GM12878 (cell line): ENCODE data around the gene CNDP1. TPM values are rescaled to one million over a fixed set of nuclear protein-coding genes. Genes with fewer than 3 reads are reported as not detected.

Experiments
- ATAC-seq: fragments of 200-7000 bp; cut with Tn5 transposase; 3 replicates; pipeline ENCODE4 v1.9.1; 2020; ENCODE audit warnings: mild to moderate bottlenecking, moderate library complexity
- BruUV-seq: library from RNA; stranded (reverse); fragments of 400-500 nt; replicated peaks from 2 replicates; lab custom pipeline; 2021; lab: Mats Ljungman, UMichigan
- CTCF ChIA-PET: fragments of 300-600 bp; sonication (Branson Sonifier 250); formaldehyde crosslinking; extraction: SDS; loops from one replicate; lab custom pipeline; 2021; ENCODE audit warnings: inconsistent platforms; lab: Yijun Ruan, JAX
- POLR2A ChIA-PET: fragments of 350-600 bp; formaldehyde crosslinking; extraction: SDS; loops from one replicate; lab custom pipeline; 2021; ENCODE audit warnings: inconsistent platforms; lab: Charles Lee
- RAD21 ChIA-PET: fragments of 300-600 bp; sonication (Branson Sonifier 250); formaldehyde crosslinking; loops from one replicate; lab custom pipeline; 2023; ENCODE audit warnings: antibody characterized with exemption; ENCODE audit not compliant: unreplicated experiment; lab: Charles Lee
- SMC1A ChIA-PET: fragments of 300-600 bp; sonication (Branson Sonifier 250); formaldehyde crosslinking; loops from one replicate; lab custom pipeline; 2023; ENCODE audit not compliant: unreplicated experiment, uncharacterized antibody; lab: Charles Lee
- DNase-seq: peaks from one replicate; pipeline ENCODE4 v3.0.0-alpha.2; 2011; ENCODE audit warnings: low read depth, low spot score
- FAIRE-seq: peaks from 3 replicates; lab custom pipeline; 2011; peaks lifted over from hg19 to GRCh38; lab: Jason Lieb, UNC
- H2AFZ ChIP-seq: 2 replicates; pipeline ENCODE4 v1.6.0; 2011; ENCODE audit warnings: low read depth, low read length, control low read depth; ENCODE audit not compliant: control insufficient read depth
- H3K27ac ChIP-seq: 2 replicates; pipeline ENCODE4 v1.5.1; 2011; ENCODE audit warnings: control low read depth; ENCODE audit not compliant: control insufficient read depth, insufficient read depth
- H3K27me3 ChIP-seq, 2 experiments: replicated peaks in 1 of 2; 2 replicates each; pipeline versions ENCODE4 v1.6.0 to v1.6.1; 2011; ENCODE audit warnings: low read length in 1 of 2; ENCODE audit not compliant: control insufficient read depth in 2 of 2, insufficient read depth in 2 of 2
- H3K36me3 ChIP-seq, 2 experiments: 2 replicates each; pipeline ENCODE4 v1.5.1; 2011; ENCODE audit warnings: low read length in 1 of 2; ENCODE audit not compliant: control insufficient read depth in 2 of 2, insufficient read depth in 2 of 2
- H3K4me1 ChIP-seq: 2 replicates; pipeline ENCODE4 v1.6.1; 2011; ENCODE audit warnings: mild to moderate bottlenecking, low read length, moderate library complexity, mixed read lengths; ENCODE audit not compliant: control insufficient read depth, insufficient read depth
- H3K4me2 ChIP-seq: 2 replicates; pipeline ENCODE4 v1.6.0; 2011; ENCODE audit warnings: control low read depth; ENCODE audit not compliant: control insufficient read depth, insufficient read depth
- H3K4me3 ChIP-seq: fragments of 200-600 bp; sonication (generic); 2 replicates; pipeline ENCODE4 v1.5.1; 2016
- H3K79me2 ChIP-seq: 2 replicates; pipeline ENCODE4 v1.6.0; 2011; ENCODE audit warnings: low read length; ENCODE audit not compliant: control insufficient read depth, insufficient read depth
- H3K9ac ChIP-seq: 2 replicates; pipeline ENCODE4 v1.8.0; 2011; ENCODE audit warnings: low read length, control low read depth, mixed read lengths; ENCODE audit not compliant: control insufficient read depth, insufficient read depth
- H3K9me3 ChIP-seq: replicated peaks from 3 replicates; pipeline ENCODE4 v1.5.1; 2011; ENCODE audit warnings: mild to moderate bottlenecking, low read length; ENCODE audit not compliant: control insufficient read depth, insufficient read depth
- H4K20me1 ChIP-seq: 2 replicates; pipeline ENCODE4 v1.6.0; 2011; ENCODE audit not compliant: control insufficient read depth, insufficient read depth
- CBX5 ChIP-seq: sonication (generic); IDR thresholded peaks from 2 replicates; pipeline ENCODE4 v1.6.1; 2016; ENCODE audit warnings: low read depth, moderate library complexity, mild to moderate bottlenecking, inconsistent platforms
- CHD1 ChIP-seq: IDR thresholded peaks from 2 replicates; pipeline ENCODE4 v1.6.1; 2012; ENCODE audit warnings: low read depth, low read length, improper control_type of control experiment
- EZH2 ChIP-seq: IDR thresholded peaks from 2 replicates; pipeline ENCODE4 v1.6.1; 2012; ENCODE audit warnings: low read depth, mild to moderate bottlenecking, control low read depth, inconsistent platforms, low read length, borderline replicate concordance; ENCODE audit not compliant: control insufficient read depth
- FOXM1 ChIP-seq: IDR thresholded peaks from 2 replicates; pipeline ENCODE4 v1.6.1; 2012; ENCODE audit warnings: low read depth, mild to moderate bottlenecking, inconsistent platforms, low read length, moderate library complexity
- IRF4 ChIP-seq: IDR thresholded peaks from 2 replicates; pipeline ENCODE4 v1.6.1; 2011; ENCODE audit warnings: low read depth, low read length
- LARP7 ChIP-seq: fragments of 450-650 bp; IDR thresholded peaks from 2 replicates; pipeline ENCODE4 v1.6.1; 2017; ENCODE audit warnings: mild to moderate bottlenecking
- MYB ChIP-seq: fragments of 150-350 bp; IDR thresholded peaks from 2 replicates; pipeline ENCODE4 v1.6.1; 2014; ENCODE audit warnings: mild to moderate bottlenecking, low read depth, low read length, borderline replicate concordance
- PAX5 ChIP-seq: IDR thresholded peaks from 2 replicates; pipeline ENCODE4 v1.6.1; 2011; ENCODE audit warnings: low read depth, low read length, borderline replicate concordance
- PAX8 ChIP-seq: fragments of 450-650 bp; IDR thresholded peaks from 2 replicates; pipeline ENCODE4 v1.6.1; 2017; ENCODE audit warnings: mild to moderate bottlenecking, moderate library complexity
- RCOR1 ChIP-seq: conservative IDR thresholded peaks from 2 replicates; pipeline ENCODE4 v1.6.1; 2012; ENCODE audit warnings: low read depth, low read length, improper control_type of control experiment
- SMARCA5 ChIP-seq: fragments of 450-650 bp; IDR thresholded peaks from 2 replicates; pipeline ENCODE4 v1.6.1; 2017; ENCODE audit warnings: mild to moderate bottlenecking
- SUPT20H ChIP-seq: IDR thresholded peaks from 2 replicates; pipeline ENCODE4 v1.6.1; 2011; ENCODE audit warnings: low read depth, mild to moderate bottlenecking, low read length, moderate library complexity, borderline replicate concordance; ENCODE audit not compliant: control insufficient read depth
- TCF3 ChIP-seq: IDR thresholded peaks from 2 replicates; pipeline ENCODE4 v1.6.1; 2012; ENCODE audit warnings: low read depth, mild to moderate bottlenecking, low read length, borderline replicate concordance; ENCODE audit not compliant: insufficient read depth
- WGBS: methylation state at CpG from one replicate; pipeline ENCODE4 v1.1.6; 2016; ENCODE audit warnings: low lambda C conversion rate; ENCODE audit not compliant: insufficient replicate concordance, insufficient coverage; ENCODE audit errors: missing lambda C conversion rate; 5-methylcytosine and 5-hydroxymethylcytosine counted together
- in situ Hi-C: fragments of 300-500 bp; cut with MboI; formaldehyde crosslinking; loops from 9 replicates; pipeline ENCODE4 v1.14.3; 2018; ENCODE audit warnings: mixed read lengths
- intact Hi-C: fragments of 100-400 bp; cut with micrococcal nuclease; formaldehyde crosslinking; loops from one replicate; pipeline ENCODE4 v1.14.2; 2022; ENCODE audit not compliant: unreplicated experiment
- polyA plus RNA-seq, 11 experiments: library from polyadenylated mRNA; depleted of rRNA in 4 of 11; unstranded in 6 of 11; stranded (reverse) in 5 of 11; fragments of >200 nt; fragmentation: Nextera tagmentation in 4 of 11; fragmentation: Illumina TruSeq in 1 of 11; extraction: Ambion mirVana in 4 of 11; extraction: Trizol in 1 of 11; gene quantifications; 1 replicate in 1 of 11; 2 replicates in 10 of 11; pipeline versions ENCODE4 v1.2.1 to v1.2.3, GENCODE V29; 2011 to 2016; ENCODE audit warnings: inconsistent platforms in 2 of 11, missing spikeins in 2 of 11, low read depth in 1 of 11
- total RNA-seq, 4 experiments: library from RNA; depleted of rRNA in 3 of 4; stranded (reverse); fragments of >200 nt in 3 of 4; fragmentation: Illumina TruSeq in 1 of 4; extraction: Trizol in 1 of 4; gene quantifications; 2 replicates each; pipeline versions ENCODE4 v1.2.1 to v1.2.3, GENCODE V29; 2013 to 2021
- TF ChIP-seq, protein P1 (sequence below): fragments of 450-650 bp; IDR thresholded peaks from 2 replicates; pipeline ENCODE4 v1.6.1; 2016; ENCODE audit warnings: mild to moderate bottlenecking, moderate library complexity, borderline replicate concordance
- TF ChIP-seq, protein P2 (sequence below): IDR thresholded peaks from 2 replicates; pipeline ENCODE4 v1.6.1; 2011; ENCODE audit warnings: low read depth, mild to moderate bottlenecking, low read length, moderate library complexity, borderline replicate concordance; ENCODE audit errors: extremely low read depth
- TF ChIP-seq, protein P3 (sequence below): fragments of 450-650 bp; formaldehyde crosslinking; IDR thresholded peaks from 2 replicates; pipeline ENCODE4 v1.4.0; 2020; ENCODE audit warnings: mild to moderate bottlenecking, moderate library complexity

Gene CNDP1
- total and polyA plus RNA-seq, 10 of the 15 experiments (the other 5 are each of a cell fraction or from before 2014, with no cell fraction given) = 0.04 to 0.05 TPM; not detected in 8

DNA sequence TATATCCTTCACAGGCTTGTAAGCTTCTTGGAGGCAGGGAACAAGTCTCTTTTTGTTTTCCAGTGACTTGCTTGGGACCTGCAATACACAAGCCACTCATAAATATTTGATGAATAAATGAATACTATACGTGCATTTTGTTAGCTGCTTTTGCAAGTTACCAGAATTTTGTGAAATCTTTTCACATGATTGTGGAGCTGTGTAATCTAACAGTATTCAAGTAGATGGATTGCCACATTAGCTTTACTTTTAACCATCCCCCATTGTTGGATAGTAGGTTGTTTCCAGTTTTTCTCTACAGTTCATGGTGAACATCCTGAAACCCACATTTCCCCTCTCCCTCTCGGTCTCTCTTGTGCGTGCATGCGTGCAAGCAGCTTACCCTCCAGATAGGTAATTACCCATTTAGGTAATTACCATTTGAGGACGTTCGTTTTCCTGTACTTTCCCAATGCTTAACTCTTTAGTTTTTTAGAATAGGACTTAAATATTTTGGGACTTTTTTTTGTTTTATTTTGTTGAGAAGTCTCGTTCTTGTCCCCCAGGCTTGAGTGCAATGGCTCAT is 75.8 kb downstream of the CNDP1 start:
- Histone ChIP-seq H3K9ac (no peak overlapping the region), H3K36me3 (no peaks in the 10 kb centered on the region), H3K9me3 (no peaks in the 10 kb centered on the region), H3K4me2 (peak overlapping the region; percentile 27; the same call in 1 of the 2 replicates), H2AFZ (no peak overlapping the region), H3K27ac (no peak overlapping the region), H3K4me3 (no peak overlapping the region), H3K27me3 (no peaks in the 10 kb centered on the region), H4K20me1 (no peaks in the 10 kb centered on the region), H3K79me2 (no peaks in the 10 kb centered on the region; the same call in 1 of the 2 replicates), H3K4me1 (peaks cover 5% of the 10 kb centered on the region; the same call in 1 of the 2 replicates)
- ChIA-PET CTCF (interaction anchor here (0.6 to 1.3 kb wide), 2 partner anchors 11 to 409 kb away, joined by 3 to 6 read pairs; no protein-coding TSS in a partner anchor), POLR2A (interaction anchor here (0.7 to 0.8 kb wide), 2 partner anchors 12 to 13 kb away, joined by 3 read pairs; no protein-coding TSS in a partner anchor), SMC1A (interaction anchor here (1.5 kb wide), 1 partner anchor 22 kb away, joined by 4 read pairs; no protein-coding TSS in a partner anchor), RAD21 (no interaction called here)
- intact Hi-C loops (no loop called here), in situ Hi-C loops (no loop called here)
- no TSS peak for BruUV-seq
- peak; percentile 16 for DNase-seq
- WGBS = 33% methylated on average over 7 of the region's 7 CpGs
- ATAC-seq = peak; percentile 31; the same call in 2 of the 3 replicates
- FAIRE-seq = no peak
- TF ChIP-seq CHD1 (no peak), PAX5 (0 out of 2 replicates have a peak, but pooled peaks have one; percentile 38), SUPT20H (no peak), FOXM1 (peak; percentile 94), SMARCA5 (no peak), EZH2 (no peak), RCOR1 (no peak), IRF4 (no peak), TCF3 (no peak), LARP7 (no peak), CBX5 (no peak), PAX8 (no peak), MYB (no peak)
- TF ChIP-seq, protein P1, sequence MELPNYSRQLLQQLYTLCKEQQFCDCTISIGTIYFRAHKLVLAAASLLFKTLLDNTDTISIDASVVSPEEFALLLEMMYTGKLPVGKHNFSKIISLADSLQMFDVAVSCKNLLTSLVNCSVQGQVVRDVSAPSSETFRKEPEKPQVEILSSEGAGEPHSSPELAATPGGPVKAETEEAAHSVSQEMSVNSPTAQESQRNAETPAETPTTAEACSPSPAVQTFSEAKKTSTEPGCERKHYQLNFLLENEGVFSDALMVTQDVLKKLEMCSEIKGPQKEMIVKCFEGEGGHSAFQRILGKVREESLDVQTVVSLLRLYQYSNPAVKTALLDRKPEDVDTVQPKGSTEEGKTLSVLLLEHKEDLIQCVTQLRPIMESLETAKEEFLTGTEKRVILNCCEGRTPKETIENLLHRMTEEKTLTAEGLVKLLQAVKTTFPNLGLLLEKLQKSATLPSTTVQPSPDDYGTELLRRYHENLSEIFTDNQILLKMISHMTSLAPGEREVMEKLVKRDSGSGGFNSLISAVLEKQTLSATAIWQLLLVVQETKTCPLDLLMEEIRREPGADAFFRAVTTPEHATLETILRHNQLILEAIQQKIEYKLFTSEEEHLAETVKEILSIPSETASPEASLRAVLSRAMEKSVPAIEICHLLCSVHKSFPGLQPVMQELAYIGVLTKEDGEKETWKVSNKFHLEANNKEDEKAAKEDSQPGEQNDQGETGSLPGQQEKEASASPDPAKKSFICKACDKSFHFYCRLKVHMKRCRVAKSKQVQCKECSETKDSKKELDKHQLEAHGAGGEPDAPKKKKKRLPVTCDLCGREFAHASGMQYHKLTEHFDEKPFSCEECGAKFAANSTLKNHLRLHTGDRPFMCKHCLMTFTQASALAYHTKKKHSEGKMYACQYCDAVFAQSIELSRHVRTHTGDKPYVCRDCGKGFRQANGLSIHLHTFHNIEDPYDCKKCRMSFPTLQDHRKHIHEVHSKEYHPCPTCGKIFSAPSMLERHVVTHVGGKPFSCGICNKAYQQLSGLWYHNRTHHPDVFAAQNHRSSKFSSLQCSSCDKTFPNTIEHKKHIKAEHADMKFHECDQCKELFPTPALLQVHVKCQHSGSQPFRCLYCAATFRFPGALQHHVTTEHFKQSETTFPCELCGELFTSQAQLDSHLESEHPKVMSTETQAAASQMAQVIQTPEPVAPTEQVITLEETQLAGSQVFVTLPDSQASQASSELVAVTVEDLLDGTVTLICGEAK = no peak
- TF ChIP-seq, protein P2, sequence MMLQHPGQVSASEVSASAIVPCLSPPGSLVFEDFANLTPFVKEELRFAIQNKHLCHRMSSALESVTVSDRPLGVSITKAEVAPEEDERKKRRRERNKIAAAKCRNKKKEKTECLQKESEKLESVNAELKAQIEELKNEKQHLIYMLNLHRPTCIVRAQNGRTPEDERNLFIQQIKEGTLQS = no peak
- TF ChIP-seq, protein P3, sequence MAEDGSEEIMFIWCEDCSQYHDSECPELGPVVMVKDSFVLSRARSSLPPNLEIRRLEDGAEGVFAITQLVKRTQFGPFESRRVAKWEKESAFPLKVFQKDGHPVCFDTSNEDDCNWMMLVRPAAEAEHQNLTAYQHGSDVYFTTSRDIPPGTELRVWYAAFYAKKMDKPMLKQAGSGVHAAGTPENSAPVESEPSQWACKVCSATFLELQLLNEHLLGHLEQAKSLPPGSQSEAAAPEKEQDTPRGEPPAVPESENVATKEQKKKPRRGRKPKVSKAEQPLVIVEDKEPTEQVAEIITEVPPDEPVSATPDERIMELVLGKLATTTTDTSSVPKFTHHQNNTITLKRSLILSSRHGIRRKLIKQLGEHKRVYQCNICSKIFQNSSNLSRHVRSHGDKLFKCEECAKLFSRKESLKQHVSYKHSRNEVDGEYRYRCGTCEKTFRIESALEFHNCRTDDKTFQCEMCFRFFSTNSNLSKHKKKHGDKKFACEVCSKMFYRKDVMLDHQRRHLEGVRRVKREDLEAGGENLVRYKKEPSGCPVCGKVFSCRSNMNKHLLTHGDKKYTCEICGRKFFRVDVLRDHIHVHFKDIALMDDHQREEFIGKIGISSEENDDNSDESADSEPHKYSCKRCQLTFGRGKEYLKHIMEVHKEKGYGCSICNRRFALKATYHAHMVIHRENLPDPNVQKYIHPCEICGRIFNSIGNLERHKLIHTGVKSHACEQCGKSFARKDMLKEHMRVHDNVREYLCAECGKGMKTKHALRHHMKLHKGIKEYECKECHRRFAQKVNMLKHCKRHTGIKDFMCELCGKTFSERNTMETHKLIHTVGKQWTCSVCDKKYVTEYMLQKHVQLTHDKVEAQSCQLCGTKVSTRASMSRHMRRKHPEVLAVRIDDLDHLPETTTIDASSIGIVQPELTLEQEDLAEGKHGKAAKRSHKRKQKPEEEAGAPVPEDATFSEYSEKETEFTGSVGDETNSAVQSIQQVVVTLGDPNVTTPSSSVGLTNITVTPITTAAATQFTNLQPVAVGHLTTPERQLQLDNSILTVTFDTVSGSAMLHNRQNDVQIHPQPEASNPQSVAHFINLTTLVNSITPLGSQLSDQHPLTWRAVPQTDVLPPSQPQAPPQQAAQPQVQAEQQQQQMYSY = no peak
